Measurements from ENCODE around the gene ANKRD29. TPM values are rescaled to one million over a fixed set of nuclear protein-coding genes. Genes with fewer than 3 reads are reported as not detected.

The ANKRD29 gene
- polyA plus RNA-seq, 1 experiment, result 0.15 TPM

DNA sequence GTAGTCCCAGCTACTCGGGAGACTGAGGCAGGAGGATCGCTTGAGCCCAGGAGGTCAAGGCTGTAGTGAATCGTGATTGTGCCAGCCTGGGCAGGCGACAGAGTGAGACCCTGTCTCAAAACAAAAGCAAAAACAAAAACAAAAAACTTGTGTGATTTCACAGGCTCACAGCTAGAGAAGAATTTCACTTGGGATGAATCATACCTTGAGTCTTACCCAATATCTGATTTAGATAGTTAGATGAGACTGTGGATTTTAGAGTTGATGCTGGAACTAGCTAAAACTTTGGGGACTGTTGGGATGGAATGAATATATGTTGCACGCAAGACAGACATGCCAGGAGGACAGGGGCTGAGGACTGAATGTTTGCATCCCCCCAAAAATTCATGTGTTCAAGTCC lies 4.4 kb downstream of the ANKRD29 start:
- ChIA-PET POLR2A (no interaction called here), CTCF (interaction anchor here (1.6 kb wide), 1 partner anchor 13 kb away, joined by 3 read pairs; no protein-coding TSS in a partner anchor)
- TF ChIP-seq, protein P1, sequence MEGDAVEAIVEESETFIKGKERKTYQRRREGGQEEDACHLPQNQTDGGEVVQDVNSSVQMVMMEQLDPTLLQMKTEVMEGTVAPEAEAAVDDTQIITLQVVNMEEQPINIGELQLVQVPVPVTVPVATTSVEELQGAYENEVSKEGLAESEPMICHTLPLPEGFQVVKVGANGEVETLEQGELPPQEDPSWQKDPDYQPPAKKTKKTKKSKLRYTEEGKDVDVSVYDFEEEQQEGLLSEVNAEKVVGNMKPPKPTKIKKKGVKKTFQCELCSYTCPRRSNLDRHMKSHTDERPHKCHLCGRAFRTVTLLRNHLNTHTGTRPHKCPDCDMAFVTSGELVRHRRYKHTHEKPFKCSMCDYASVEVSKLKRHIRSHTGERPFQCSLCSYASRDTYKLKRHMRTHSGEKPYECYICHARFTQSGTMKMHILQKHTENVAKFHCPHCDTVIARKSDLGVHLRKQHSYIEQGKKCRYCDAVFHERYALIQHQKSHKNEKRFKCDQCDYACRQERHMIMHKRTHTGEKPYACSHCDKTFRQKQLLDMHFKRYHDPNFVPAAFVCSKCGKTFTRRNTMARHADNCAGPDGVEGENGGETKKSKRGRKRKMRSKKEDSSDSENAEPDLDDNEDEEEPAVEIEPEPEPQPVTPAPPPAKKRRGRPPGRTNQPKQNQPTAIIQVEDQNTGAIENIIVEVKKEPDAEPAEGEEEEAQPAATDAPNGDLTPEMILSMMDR (IDR thresholded peaks at IDR 0.05; ENCODE audit: low read depth, low read length), result no peak
- DNase-seq (ENCODE audit: low read depth, low spot score), result no peak
- Histone ChIP-seq H3K9me3 (ENCODE audit: control insufficient read depth, insufficient read depth, low read length) (no peaks in the 10 kb centered on the region; the same call in 1 of the 2 replicates), H3K4me3 (ENCODE audit: low read depth, low read length) (no peak overlapping the region), H3K27ac (ENCODE audit: low read depth, low read length) (no peak overlapping the region), H3K27me3 (ENCODE audit: control insufficient read depth, insufficient read depth, low read length) (peaks cover 37% of the 10 kb centered on the region)

DNA sequence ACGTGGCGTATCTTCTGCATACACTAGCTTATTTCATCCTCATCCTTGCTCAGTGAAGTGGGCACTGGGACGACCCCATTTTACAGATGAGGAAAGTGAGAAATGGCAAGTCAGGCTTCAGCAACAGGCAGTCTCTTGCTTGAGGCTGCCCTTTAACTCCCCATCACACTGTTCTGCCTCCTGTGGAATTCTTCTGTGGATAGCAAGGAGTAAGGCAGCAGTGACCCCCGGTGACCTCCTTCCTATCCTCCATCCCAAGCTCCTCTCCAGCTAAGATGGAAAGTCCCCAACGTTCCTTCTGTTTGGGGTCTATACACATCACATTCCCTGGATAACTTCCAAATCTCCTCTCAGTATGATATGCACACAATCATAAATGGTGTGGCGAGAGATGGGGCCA lies 10.5 kb downstream of the ANKRD29 start:
- Histone ChIP-seq H3K4me3 (ENCODE audit: low read depth, low read length) (no peak overlapping the region), H3K27me3 (ENCODE audit: control insufficient read depth, insufficient read depth, low read length) (peaks cover 19% of the 10 kb centered on the region), H3K27ac (ENCODE audit: low read depth, low read length) (no peak overlapping the region), H3K9me3 (ENCODE audit: control insufficient read depth, insufficient read depth, low read length) (no peaks in the 10 kb centered on the region)
- DNase-seq (ENCODE audit: low read depth, low spot score), result no peak
- ChIA-PET CTCF (interaction anchor here (1.2 kb wide), 1 partner anchor 31 kb away, joined by 5 read pairs; no protein-coding TSS in a partner anchor), POLR2A (no interaction called here)
- TF ChIP-seq, protein P1 (IDR thresholded peaks at IDR 0.05; ENCODE audit: low read depth, low read length), result no peak

DNA sequence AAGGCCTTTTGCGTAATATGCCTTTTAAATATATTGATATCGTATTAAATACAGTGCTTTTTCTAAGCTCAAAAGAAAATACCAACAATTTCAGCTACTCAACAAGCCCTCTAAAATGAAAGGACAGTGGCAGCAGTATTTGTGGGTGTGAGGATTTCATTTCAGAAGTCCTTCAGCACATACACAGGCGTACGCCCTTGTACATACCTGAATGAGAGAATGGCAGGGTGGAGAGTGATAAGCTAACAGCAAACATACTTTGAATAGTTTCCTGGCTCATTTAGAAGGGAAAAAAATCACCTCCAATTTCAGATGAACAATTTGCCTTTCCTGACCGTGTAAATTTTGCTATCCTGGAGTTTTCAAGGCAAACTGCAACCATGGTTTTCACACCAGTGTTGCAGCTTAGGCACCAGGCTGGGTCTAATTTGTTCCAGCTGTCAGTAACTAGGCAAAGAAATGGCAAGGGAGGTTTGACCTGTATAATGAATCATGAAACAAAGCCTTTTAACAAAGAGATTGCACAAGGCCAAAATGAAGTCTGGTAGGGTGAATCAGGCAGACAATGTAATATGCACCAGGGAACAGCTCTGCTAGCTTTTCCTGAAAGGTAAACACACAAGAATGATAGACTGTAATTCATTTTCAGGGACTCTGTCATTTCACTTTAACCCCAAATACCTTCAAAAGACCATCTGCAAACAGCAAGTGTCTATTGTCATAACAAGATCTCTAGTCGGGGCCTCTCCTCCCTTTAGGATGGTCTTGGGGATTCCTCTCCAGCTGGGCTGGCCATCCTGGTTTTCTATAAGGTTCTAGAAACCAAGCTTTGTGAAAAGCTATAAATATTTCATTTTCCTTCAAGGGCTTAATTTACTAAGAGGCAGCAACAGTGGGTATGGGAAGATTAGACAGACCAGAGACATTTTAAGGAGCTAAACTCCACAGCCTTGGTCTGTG lies 11.5 kb downstream of the ANKRD29 start:
- Histone ChIP-seq H3K4me3 (ENCODE audit: low read depth, low read length) (no peak overlapping the region), H3K27ac (ENCODE audit: low read depth, low read length) (no peak overlapping the region), H3K9me3 (ENCODE audit: control insufficient read depth, insufficient read depth, low read length) (no peaks in the 10 kb centered on the region), H3K27me3 (ENCODE audit: control insufficient read depth, insufficient read depth, low read length) (peaks cover 13% of the 10 kb centered on the region)
- TF ChIP-seq, protein P1 (IDR thresholded peaks at IDR 0.05; ENCODE audit: low read depth, low read length), result no peak
- ChIA-PET POLR2A (interaction anchor here (1.0 kb wide), 1 partner anchor 25 kb away, joined by 3 read pairs; no protein-coding TSS in a partner anchor), CTCF (interaction anchor here (0.6 to 1.2 kb wide), 2 partner anchors 12 to 30 kb away, joined by 5 to 6 read pairs; no protein-coding TSS in a partner anchor)
- peak; percentile 11 for DNase-seq (ENCODE audit: low read depth, low spot score)

DNA sequence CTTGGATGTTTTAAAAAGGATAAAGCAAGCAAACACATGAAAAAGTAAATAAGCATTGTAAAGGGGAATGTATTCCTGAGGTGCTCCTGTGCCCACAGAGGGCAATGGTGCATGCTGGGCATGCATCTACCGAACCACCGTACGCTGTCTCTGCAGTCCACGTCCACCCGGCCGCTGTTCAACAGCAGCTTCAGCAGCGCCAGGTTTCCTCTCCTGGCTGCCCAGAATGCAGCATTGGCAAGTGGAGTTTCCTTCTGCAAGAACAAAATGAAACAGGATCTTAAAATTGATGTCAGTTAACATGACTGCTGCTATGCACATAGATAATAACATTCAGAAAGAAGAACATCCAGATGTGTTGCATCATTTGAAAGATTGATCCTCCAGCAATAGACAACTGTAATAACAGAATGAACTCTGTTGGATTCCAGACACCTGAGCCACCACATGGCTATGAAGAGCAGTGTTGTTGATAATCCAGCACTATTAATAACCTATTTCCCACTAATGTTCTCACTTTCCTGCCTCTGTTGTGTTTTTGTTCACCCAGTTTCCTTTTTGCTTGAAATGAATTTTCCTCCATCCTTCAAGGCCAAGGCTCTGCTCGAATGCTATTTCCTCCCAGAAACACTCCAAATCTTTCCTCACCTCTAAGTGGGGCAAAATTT lies 13.6 kb downstream of the ANKRD29 start:
- H3K27ac ChIP-seq (ENCODE audit: low read depth, low read length), result no peak overlapping the region
- POLR2A ChIA-PET, result no interaction called here
- H3K9me3 ChIP-seq (ENCODE audit: control insufficient read depth, insufficient read depth, low read length), result no peaks in the 10 kb centered on the region
- CTCF ChIA-PET, result no interaction called here
- no peak overlapping the region for H3K4me3 ChIP-seq (ENCODE audit: low read depth, low read length)
- TF ChIP-seq, protein P1 (IDR thresholded peaks at IDR 0.05; ENCODE audit: low read depth, low read length), result no peak
- DNase-seq (ENCODE audit: low read depth, low spot score), result no peak
- H3K27me3 ChIP-seq (ENCODE audit: control insufficient read depth, insufficient read depth, low read length), result peaks cover 30% of the 10 kb centered on the region

All from AG04450 (cell line).